Endodermal cell (in vitro differentiated cells): ENCODE measurements around the gene NAA38. TPM values are rescaled to one million over a fixed set of nuclear protein-coding genes. Genes with fewer than 3 reads are reported as not detected.

Experiments used
- DNase-seq: peaks from one replicate; pipeline ENCODE4 v3.0.0-alpha.2; 2017
- H3K27ac ChIP-seq: 2 replicates; pipeline ENCODE4 v1.5.1; 2013; ENCODE audit warnings: mild to moderate bottlenecking, low read depth, low read length, moderate library complexity
- H3K27me3 ChIP-seq: 2 replicates; pipeline ENCODE4 v1.6.1; 2013; ENCODE audit warnings: mild to moderate bottlenecking, low read length, moderate library complexity; ENCODE audit not compliant: insufficient read depth, control insufficient read depth, poor library complexity, severe bottlenecking
- H3K36me3 ChIP-seq: 2 replicates; pipeline ENCODE4 v1.7.0; 2013; ENCODE audit warnings: mild to moderate bottlenecking, low read length, moderate library complexity; ENCODE audit not compliant: control insufficient read depth, insufficient read depth
- H3K4me1 ChIP-seq: one replicate; pipeline ENCODE4 v1.7.0; 2013; ENCODE audit warnings: low read length; ENCODE audit not compliant: control insufficient read depth, insufficient read depth
- H3K4me3 ChIP-seq: 2 replicates; pipeline ENCODE4 v1.5.1; 2013; ENCODE audit warnings: mild to moderate bottlenecking, low read length, moderate library complexity
- H3K9ac ChIP-seq: 2 replicates; pipeline ENCODE4 v1.6.1; 2013; ENCODE audit warnings: mild to moderate bottlenecking, low read length, moderate library complexity; ENCODE audit not compliant: poor library complexity, severe bottlenecking; ENCODE audit errors: extremely low read depth
- H3K9me3 ChIP-seq: 2 replicates; pipeline ENCODE4 v1.6.1; 2013; ENCODE audit warnings: mild to moderate bottlenecking, low read length, moderate library complexity; ENCODE audit not compliant: control insufficient read depth
- H3K27ac Mint-ChIP-seq: 2 replicates; pipeline ENCODE4 v1.8.0; 2020; ENCODE audit warnings: mixed read lengths
- H3K27me3 Mint-ChIP-seq: 2 replicates; pipeline ENCODE4 v1.8.0; 2021; ENCODE audit warnings: mild to moderate bottlenecking, mixed read lengths; ENCODE audit not compliant: insufficient read depth
- H3K36me3 Mint-ChIP-seq: 2 replicates; pipeline ENCODE4 v1.8.0; 2020; ENCODE audit warnings: low read depth, mixed read lengths
- H3K4me1 Mint-ChIP-seq: 2 replicates; pipeline ENCODE4 v1.8.0; 2020; ENCODE audit warnings: mixed read lengths
- H3K4me3 Mint-ChIP-seq: 2 replicates; pipeline ENCODE4 v1.8.0; 2020; ENCODE audit warnings: mild to moderate bottlenecking, moderate library complexity, mixed read lengths
- H3K9me3 Mint-ChIP-seq: 2 replicates; pipeline ENCODE4 v1.8.0; 2020; ENCODE audit warnings: mild to moderate bottlenecking, mixed read lengths
- CTCF ChIP-seq: fragments of 200-600 bp; sonication (generic); conservative IDR thresholded peaks from 2 replicates; pipeline ENCODE4 v1.5.0; 2021; ENCODE audit warnings: antibody characterized with exemption, mild to moderate bottlenecking
- WGBS, 2 experiments: methylation state at CpG; one replicate each; pipeline versions ENCODE4 v1.1.5 to v1.1.7; 2013; ENCODE audit warnings: missing lambda C conversion rate in 2 of 2, mixed read lengths in 1 of 2; ENCODE audit not compliant: insufficient coverage in 1 of 2, insufficient read length in 1 of 2; 5-methylcytosine and 5-hydroxymethylcytosine counted together
- total RNA-seq, 2 donors: library from RNA; stranded (reverse); fragmentation: NEBNext Ultra II Directional in 1 of 2; extraction: Animal tissue kit (Norgen Biotek cat#: 25700) in 1 of 2; gene quantifications; 2 replicates in 1 of 2; 3 replicates in 1 of 2; pipeline ENCODE4 v1.2.1, GENCODE V29; 2021

NAA38 gene
- total RNA-seq, 2 donors from 2014 or later, result 38.9 to 44.8 TPM

GRCh38 chr17:7839876-7840261, 17.5 kb downstream of the NAA38 start:
- no peak for TF ChIP-seq CTCF
- peaks cover 41% of the 10 kb centered on the region for H3K4me1 Mint-ChIP-seq
- H3K9ac ChIP-seq, result no peak overlapping the region
- no peak overlapping the region for H3K27ac Mint-ChIP-seq
- peak; percentile 41 for DNase-seq
- no peaks in the 10 kb centered on the region for H3K9me3 Mint-ChIP-seq
- no peak overlapping the region for H3K4me3 ChIP-seq
- no peaks in the 10 kb centered on the region for H3K27me3 ChIP-seq
- H3K4me3 Mint-ChIP-seq, result no peak overlapping the region
- 86 to 93% methylated on average over 1 to 2 of the region's 2 CpGs for WGBS, 2 experiments
- H3K27ac ChIP-seq, result no peak overlapping the region
- peaks cover 2% of the 10 kb centered on the region for H3K27me3 Mint-ChIP-seq
- no peaks in the 10 kb centered on the region for H3K9me3 ChIP-seq
- H3K36me3 ChIP-seq, result peaks cover 6% of the 10 kb centered on the region
- H3K4me1 ChIP-seq, result peaks cover 11% of the 10 kb centered on the region
- peaks cover 13% of the 10 kb centered on the region for H3K36me3 Mint-ChIP-seq

GRCh38 chr17:7839190-7839875, 18.0 kb downstream of the NAA38 start:
- H3K27ac Mint-ChIP-seq, result peak overlapping the region; percentile 81
- H3K4me3 Mint-ChIP-seq, result peak overlapping the region; percentile 93
- no peaks in the 10 kb centered on the region for H3K27me3 ChIP-seq
- H3K9me3 ChIP-seq, result no peaks in the 10 kb centered on the region
- TF ChIP-seq CTCF, result no peak
- 84 to 92% methylated on average over 2 to 6 of the region's 6 CpGs for WGBS, 2 experiments
- H3K4me1 Mint-ChIP-seq, result peaks cover 41% of the 10 kb centered on the region
- H3K9ac ChIP-seq, result peak overlapping the region; percentile 5
- DNase-seq, result peak; percentile 59
- H3K27me3 Mint-ChIP-seq, result peaks cover 2% of the 10 kb centered on the region
- H3K36me3 ChIP-seq, result peaks cover 6% of the 10 kb centered on the region
- no peaks in the 10 kb centered on the region for H3K9me3 Mint-ChIP-seq
- peaks cover 11% of the 10 kb centered on the region for H3K4me1 ChIP-seq
- peaks cover 13% of the 10 kb centered on the region for H3K36me3 Mint-ChIP-seq
- peak overlapping the region; percentile 76 for H3K4me3 ChIP-seq
- peak overlapping the region; percentile 82 for H3K27ac ChIP-seq

GRCh38 chr17:7838090-7839075, 19.0 kb downstream of the NAA38 start:
- Mint-ChIP-seq H3K36me3 (peaks cover 13% of the 10 kb centered on the region), H3K27ac (peak overlapping the region; percentile 98), H3K4me1 (peaks cover 44% of the 10 kb centered on the region), H3K27me3 (peaks cover 6% of the 10 kb centered on the region), H3K4me3 (peak overlapping the region; percentile 93), H3K9me3 (no peaks in the 10 kb centered on the region)
- no peaks in the 10 kb centered on the region for H3K27me3 ChIP-seq
- peaks cover 11% of the 10 kb centered on the region for H3K4me1 ChIP-seq
- peaks cover 6% of the 10 kb centered on the region for H3K36me3 ChIP-seq
- H3K4me3 ChIP-seq, result peak overlapping the region; percentile 92
- H3K9ac ChIP-seq, result peak overlapping the region; percentile 46
- WGBS, 2 experiments, result 27 to 40% methylated on average over 4 to 8 of the region's 12 CpGs
- no peak for TF ChIP-seq CTCF
- H3K27ac ChIP-seq, result peak overlapping the region; percentile 82
- no peaks in the 10 kb centered on the region for H3K9me3 ChIP-seq
- peak; percentile 79 for DNase-seq
